Gastroesophageal sphincter (tissue), 4 donors: Measurements from ENCODE around the gene SNCAIP. TPM values are rescaled to one million over a fixed set of nuclear protein-coding genes. Genes with fewer than 3 reads are reported as not detected.

Source experiments
- ATAC-seq: fragments of 150-250 bp; one replicate; pipeline ENCODE4 v1.9.1; 2016; ENCODE audit warnings: mild to moderate bottlenecking, moderate library complexity
- H3K27ac ChIP-seq, 4 donors: fragments of 200-600 bp; sonication (generic) in 3 of 4; 1 replicate in 3 of 4; 2 replicates in 1 of 4; pipeline ENCODE4 v1.5.1; 2016 to 2019
- H3K27me3 ChIP-seq: fragments of 200-600 bp; sonication (generic); one replicate; pipeline ENCODE4 v1.5.1; 2019
- H3K36me3 ChIP-seq, 2 donors: fragments of 200-600 bp; sonication (generic); one replicate each; pipeline ENCODE4 v1.5.1; 2019; ENCODE audit warnings: control low read depth in 1 of 2
- H3K4me1 ChIP-seq, 3 donors: fragments of 200-600 bp; sonication (generic); 1 replicate in 2 of 3; 2 replicates in 1 of 3; pipeline ENCODE4 v1.5.1; 2016 to 2019; ENCODE audit warnings: control low read depth in 2 of 3
- H3K4me3 ChIP-seq, 2 donors: fragments of 200-600 bp; sonication (generic); one replicate each; pipeline ENCODE4 v1.5.1; 2019; ENCODE audit warnings: mild to moderate bottlenecking in 1 of 2, moderate library complexity in 1 of 2
- H3K9me3 ChIP-seq, 3 donors: fragments of 200-600 bp; sonication (generic); one replicate each; pipeline ENCODE4 v1.5.1; 2017 to 2019; ENCODE audit warnings: control low read depth in 2 of 3
- CTCF ChIP-seq, 4 experiments: fragments of 200-600 bp in 2 of 4; fragments of 450-650 bp in 2 of 4; sonication (generic) in 1 of 4; IDR thresholded peaks; one replicate each; pipeline ENCODE4 v1.5.1; 2017 to 2019; ENCODE audit warnings: antibody characterized with exemption in 4 of 4, mild to moderate bottlenecking in 2 of 4, moderate library complexity in 2 of 4
- EP300 ChIP-seq: sonication (generic); formaldehyde crosslinking; IDR thresholded peaks from one replicate; pipeline ENCODE4 v1.6.1; 2017; ENCODE audit warnings: antibody characterized with exemption, mild to moderate bottlenecking
- POLR2A ChIP-seq, 2 donors: fragments of 450-650 bp; IDR thresholded peaks; one replicate each; pipeline ENCODE4 v1.6.1; 2017; ENCODE audit warnings: antibody characterized with exemption in 2 of 2, mild to moderate bottlenecking in 2 of 2, moderate library complexity in 1 of 2
- POLR2AphosphoS5 ChIP-seq: sonication (generic); formaldehyde crosslinking; IDR thresholded peaks from one replicate; pipeline ENCODE4 v1.6.1; 2017; ENCODE audit warnings: antibody characterized with exemption
- WGBS, 2 donors: methylation state at CpG; one replicate each; pipeline ENCODE4 v1.1.5; 2018; ENCODE audit warnings: low coverage in 1 of 2; 5-methylcytosine and 5-hydroxymethylcytosine counted together
- total RNA-seq, 4 donors: library from RNA; depleted of rRNA; stranded (reverse); fragments of >200 nt; gene quantifications; one replicate each; pipeline ENCODE4 v1.1.0, GENCODE V29; 2016

The SNCAIP gene
- total RNA-seq, 4 donors from 2014 or later = 1.1 to 2.9 (median 1.9) TPM

GRCh38 chr5:122391621-122392020, 79.6 kb downstream of the SNCAIP start:
- WGBS, 2 donors = 84 to 100% methylated on average over 3 of the region's 3 CpGs
- no peaks in the 10 kb centered on the region for H3K9me3 ChIP-seq
- TF ChIP-seq POLR2AphosphoS5 (no peak), EP300 (no peak), POLR2A (IDR thresholded peaks at IDR 0.05) (no peak), CTCF (IDR thresholded peaks at IDR 0.05) (no peak)

GRCh38 chr5:122392224-122392623, 80.2 kb downstream of the SNCAIP start:
- no peaks in the 10 kb centered on the region for H3K36me3 ChIP-seq
- TF ChIP-seq POLR2AphosphoS5 (no peak), CTCF (IDR thresholded peaks at IDR 0.05) (no peak), POLR2A (IDR thresholded peaks at IDR 0.05) (no peak), EP300 (no peak)
- H3K27me3 ChIP-seq = no peaks in the 10 kb centered on the region
- no peak for ATAC-seq
- 78 to 92% methylated on average over 1 to 2 of the region's 2 CpGs for WGBS, 2 donors
- peaks cover 0 to 32% (median 4%) of the 10 kb centered on the region in 3 donors for H3K4me1 ChIP-seq
- H3K27ac ChIP-seq = no peak overlapping the region
- H3K4me3 ChIP-seq = no peak overlapping the region
- no peaks in the 10 kb centered on the region for H3K9me3 ChIP-seq

More at GRCh38 chr5:122391621-122392020, 79.6 kb downstream of the SNCAIP start:
- H3K27me3 ChIP-seq = no peaks in the 10 kb centered on the region
- no peak overlapping the region for H3K27ac ChIP-seq
- peaks cover 0 to 29% (median 4%) of the 10 kb centered on the region in 3 donors for H3K4me1 ChIP-seq
- no peaks in the 10 kb centered on the region for H3K36me3 ChIP-seq
- H3K4me3 ChIP-seq = no peak overlapping the region
- no peak for ATAC-seq

GRCh38 chr5:122392824-122393223, 80.8 kb downstream of the SNCAIP start:
- no peak for ATAC-seq
- no peak overlapping the region for H3K4me3 ChIP-seq
- no peak overlapping the region for H3K27ac ChIP-seq
- TF ChIP-seq CTCF (IDR thresholded peaks at IDR 0.05) (no peak), POLR2A (IDR thresholded peaks at IDR 0.05) (no peak), POLR2AphosphoS5 (no peak), EP300 (no peak)
- H3K4me1 ChIP-seq = peaks cover 0 to 32% (median 4%) of the 10 kb centered on the region in 3 donors
- no peaks in the 10 kb centered on the region for H3K27me3 ChIP-seq
- H3K9me3 ChIP-seq = no peaks in the 10 kb centered on the region
- H3K36me3 ChIP-seq = no peaks in the 10 kb centered on the region
- WGBS, 2 donors = 17 to 48% methylated on average over 2 of the region's 2 CpGs

- WGBS, 2 donors = 35 to 40% methylated on average over 3 to 6 of the region's 6 CpGs
- Histone ChIP-seq H3K4me1 (peaks cover 0 to 32% (median 4%) of the 10 kb centered on the region in 3 donors), H3K27ac (peak overlapping the region in 2 of 4 donors; percentile 4 to 20), H3K9me3 (no peaks in the 10 kb centered on the region), H3K36me3 (no peaks in the 10 kb centered on the region), H3K27me3 (no peaks in the 10 kb centered on the region), H3K4me3 (no peak overlapping the region)
- no peak for TF ChIP-seq EP300
- TF ChIP-seq CTCF (IDR thresholded peaks at IDR 0.05) = no peak
- TF ChIP-seq POLR2A (IDR thresholded peaks at IDR 0.05) = no peak
- TF ChIP-seq POLR2AphosphoS5 = no peak
- no peak for ATAC-seq
Measured at GRCh38 chr5:122394284-122394930, 82.4 kb downstream of the SNCAIP start.

GRCh38 chr5:122398016-122398415, 86.0 kb downstream of the SNCAIP start:
- Histone ChIP-seq H3K4me3 (no peak overlapping the region), H3K36me3 (no peaks in the 10 kb centered on the region), H3K4me1 (peaks cover 0 to 23% (median 0%) of the 10 kb centered on the region in 3 donors), H3K27ac (no peak overlapping the region), H3K9me3 (no peaks in the 10 kb centered on the region), H3K27me3 (no peaks in the 10 kb centered on the region)
- TF ChIP-seq EP300 (no peak), CTCF (IDR thresholded peaks at IDR 0.05) (no peak), POLR2A (IDR thresholded peaks at IDR 0.05) (no peak), POLR2AphosphoS5 (no peak)
- ATAC-seq = no peak
- WGBS, 2 donors = 84 to 100% methylated on average over 2 of the region's 2 CpGs
